Breast epithelium (tissue), 4 donors: Measurements from ENCODE around the gene THAP9. TPM values are rescaled to one million over a fixed set of nuclear protein-coding genes. Genes with fewer than 3 reads are reported as not detected.
"Not testable (repeated sequence)": the region's sequence is repeated elsewhere in the genome, so short reads cannot be mapped to it uniquely, and the experiment has no call there.

Source experiments
- DNase-seq, 2 donors: peaks; one replicate each; pipeline ENCODE4 v3.0.0-alpha.2; 2019; ENCODE audit warnings: low spot score in 2 of 2
- H3K27ac ChIP-seq, 2 donors: fragments of 200-600 bp; sonication (generic) in 1 of 2; one replicate each; pipeline ENCODE4 v1.5.1; 2016 to 2019; ENCODE audit warnings: mild to moderate bottlenecking in 1 of 2
- H3K27me3 ChIP-seq, 2 donors: fragments of 200-600 bp; sonication (generic) in 1 of 2; one replicate each; pipeline versions ENCODE4 v1.5.1 to v1.6.0; 2017 to 2019; ENCODE audit warnings: control low read depth in 1 of 2, mild to moderate bottlenecking in 1 of 2
- H3K36me3 ChIP-seq: fragments of 200-600 bp; one replicate; pipeline ENCODE4 v1.5.1; 2019
- H3K4me1 ChIP-seq, 2 donors: fragments of 200-600 bp; sonication (generic); one replicate each; pipeline ENCODE4 v1.5.1; 2016 to 2019; ENCODE audit warnings: control low read depth in 1 of 2
- H3K4me3 ChIP-seq, 3 donors: fragments of 200-600 bp; sonication (generic); 1 replicate in 2 of 3; 2 replicates in 1 of 3; pipeline ENCODE4 v1.5.1; 2016 to 2019; ENCODE audit warnings: mild to moderate bottlenecking in 3 of 3, moderate library complexity in 2 of 3
- H3K9me3 ChIP-seq, 2 donors: fragments of 200-600 bp; sonication (generic) in 1 of 2; one replicate each; pipeline ENCODE4 v1.5.1; 2016 to 2019; ENCODE audit warnings: control low read depth in 1 of 2
- CTCF ChIP-seq, 3 donors: fragments of 450-650 bp; IDR thresholded peaks; one replicate each; pipeline ENCODE4 v1.5.1; 2016 to 2017; ENCODE audit warnings: antibody characterized with exemption in 3 of 3, mild to moderate bottlenecking in 3 of 3, moderate library complexity in 3 of 3
- POLR2A ChIP-seq: fragments of 450-650 bp; IDR thresholded peaks from one replicate; pipeline ENCODE4 v1.6.1; 2016; ENCODE audit warnings: antibody characterized with exemption, mild to moderate bottlenecking, moderate library complexity
- POLR2AphosphoS5 ChIP-seq, 3 donors: sonication (generic); formaldehyde crosslinking; IDR thresholded peaks; one replicate each; pipeline ENCODE4 v1.6.1; 2017; ENCODE audit warnings: antibody characterized with exemption in 3 of 3
- intact Hi-C: fragments of 100-400 bp; cut with DNase I; formaldehyde crosslinking; loops from one replicate; pipeline ENCODE4 v1.15.1; 2023; ENCODE audit warnings: low total_unique reads
- total RNA-seq, 3 donors: library from RNA; depleted of rRNA; stranded (reverse); fragments of >200 nt; gene quantifications; one replicate each; pipeline ENCODE4 v1.1.0, GENCODE V29; 2016

Gene THAP9
- total RNA-seq, 3 donors from 2014 or later: 3.7 to 8.6 (median 5.2) TPM

DNA sequence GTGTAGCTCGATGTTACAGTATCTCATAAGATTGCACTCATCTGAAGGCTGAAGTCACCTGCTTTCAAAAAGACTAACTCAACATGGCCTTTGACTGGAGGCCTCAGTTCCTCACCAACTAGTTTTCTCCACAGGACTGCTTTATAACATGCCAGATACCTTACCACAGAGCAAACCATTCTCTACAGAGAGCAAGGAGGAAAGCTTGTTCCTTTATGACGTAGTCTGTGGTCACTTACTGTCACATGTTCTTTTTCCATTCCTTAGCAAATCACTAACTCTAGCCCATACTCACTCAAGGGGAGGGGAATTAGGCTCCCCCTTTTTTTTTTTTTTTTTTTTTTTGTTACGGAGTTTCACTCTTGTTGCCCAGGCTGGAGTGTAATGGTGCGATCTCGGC lies 3.2 kb downstream of the THAP9 start:
- Histone ChIP-seq H3K9me3 (no peaks in the 10 kb centered on the region), H3K4me3 (no peak overlapping the region), H3K36me3 (no peaks in the 10 kb centered on the region), H3K4me1 (no peaks in the 10 kb centered on the region), H3K27me3 (no peaks in the 10 kb centered on the region), H3K27ac (no peak overlapping the region)
- intact Hi-C loops: no loop called here
- no peak for TF ChIP-seq CTCF (IDR thresholded peaks at IDR 0.05)
- TF ChIP-seq POLR2A: no peak
- no peak for TF ChIP-seq POLR2AphosphoS5 (IDR thresholded peaks at IDR 0.05)
- DNase-seq: no peak

- no peak overlapping the region for H3K4me3 ChIP-seq
- DNase-seq: no peak
- no peaks in the 10 kb centered on the region for H3K36me3 ChIP-seq
- no peaks in the 10 kb centered on the region for H3K9me3 ChIP-seq
- no peaks in the 10 kb centered on the region for H3K4me1 ChIP-seq
- intact Hi-C loops: no loop called here
- H3K27ac ChIP-seq: no peak overlapping the region
- TF ChIP-seq POLR2A: no peak
- TF ChIP-seq POLR2AphosphoS5 (IDR thresholded peaks at IDR 0.05): no peak
- no peak for TF ChIP-seq CTCF (IDR thresholded peaks at IDR 0.05)
- H3K27me3 ChIP-seq: no peaks in the 10 kb centered on the region
Observed at GRCh38 chr4:82905205-82905604, 4.7 kb downstream of the THAP9 start.

DNA sequence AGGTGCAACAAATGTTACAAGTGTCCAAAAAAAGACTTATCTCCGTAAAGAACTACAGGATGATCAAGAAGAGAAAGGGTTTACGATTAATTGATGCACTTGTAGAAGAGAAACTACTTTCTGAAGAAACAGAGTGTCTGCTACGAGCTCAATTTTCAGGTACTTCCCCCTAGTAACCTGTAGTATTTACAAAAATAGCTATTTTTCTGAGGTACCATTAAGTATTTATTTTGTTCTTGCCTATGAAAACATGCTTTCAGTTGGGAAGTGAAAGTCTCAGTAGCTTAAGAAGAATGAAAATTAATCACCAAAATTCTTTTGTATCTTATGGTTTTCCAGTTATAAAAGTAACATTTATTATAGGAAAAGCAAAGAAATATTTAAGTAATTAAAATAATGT lies 5.9 kb downstream of the THAP9 start:
- no peak overlapping the region for H3K4me3 ChIP-seq
- intact Hi-C loops: no loop called here
- TF ChIP-seq CTCF (IDR thresholded peaks at IDR 0.05): no peak
- TF ChIP-seq POLR2A: no peak
- TF ChIP-seq POLR2AphosphoS5 (IDR thresholded peaks at IDR 0.05): no peak
- H3K27ac ChIP-seq: no peak overlapping the region
- DNase-seq: no peak
- H3K36me3 ChIP-seq: no peaks in the 10 kb centered on the region
- no peaks in the 10 kb centered on the region for H3K9me3 ChIP-seq
- H3K27me3 ChIP-seq: no peaks in the 10 kb centered on the region
- H3K4me1 ChIP-seq: no peaks in the 10 kb centered on the region

DNA sequence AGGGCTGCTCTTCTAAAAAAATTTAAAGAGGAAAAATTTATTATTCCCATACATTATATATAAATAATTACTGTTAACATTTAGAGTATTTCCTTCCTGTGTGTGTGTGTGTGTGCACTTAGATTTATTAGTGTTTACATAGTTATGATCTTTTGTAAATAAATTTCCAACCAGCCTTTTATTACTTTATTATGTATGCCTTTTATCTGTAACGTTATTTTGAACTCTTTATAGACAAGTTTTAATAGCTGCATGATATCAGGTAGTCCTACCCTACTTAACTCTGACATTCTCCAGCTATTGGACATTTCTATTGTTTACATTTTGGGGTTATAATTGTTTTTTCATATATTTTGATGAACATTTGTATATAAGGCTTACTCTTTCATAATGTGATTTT lies 8.8 kb downstream of the THAP9 start:
- Histone ChIP-seq H3K4me3 (no peak overlapping the region), H3K27ac (no peak overlapping the region), H3K36me3 (no peaks in the 10 kb centered on the region), H3K27me3 (no peaks in the 10 kb centered on the region), H3K4me1 (no peaks in the 10 kb centered on the region), H3K9me3 (no peaks in the 10 kb centered on the region)
- intact Hi-C loops: no loop called here
- DNase-seq: no peak
- TF ChIP-seq POLR2AphosphoS5 (IDR thresholded peaks at IDR 0.05): no peak
- TF ChIP-seq CTCF (IDR thresholded peaks at IDR 0.05): no peak
- no peak for TF ChIP-seq POLR2A

GRCh38 chr4:82913305-82913704 lies 12.8 kb downstream of the THAP9 start:
- intact Hi-C loops: no loop called here
- Histone ChIP-seq H3K9me3 (no peaks in the 10 kb centered on the region), H3K36me3 (no peaks in the 10 kb centered on the region), H3K27ac (no peak overlapping the region), H3K27me3 (no peaks in the 10 kb centered on the region), H3K4me3 (no peak overlapping the region), H3K4me1 (no peaks in the 10 kb centered on the region)
- TF ChIP-seq POLR2A: no peak
- no peak for TF ChIP-seq CTCF (IDR thresholded peaks at IDR 0.05)
- no peak for TF ChIP-seq POLR2AphosphoS5 (IDR thresholded peaks at IDR 0.05)
- no peak for DNase-seq

- intact Hi-C loops, H3K27me3 ChIP-seq, DNase-seq, H3K27ac ChIP-seq, H3K36me3 ChIP-seq, H3K4me1 ChIP-seq, H3K9me3 ChIP-seq, H3K4me3 ChIP-seq: not testable (repeated sequence)
Observed at GRCh38 chr4:82913968-82914367, 13.4 kb downstream of the THAP9 start.
